IMR-90 (cell line): ENCODE results near the gene GRIA4. TPM values are rescaled to one million over a fixed set of nuclear protein-coding genes. Genes with fewer than 3 reads are reported as not detected.
A peak's percentile ranks its signal among the peaks of the same experiment; 100 is the strongest.

Experiments
- ATAC-seq: fragments of 200-7000 bp; cut with Tn5 transposase; 2 replicates; pipeline ENCODE4 v1.9.1; 2020; ENCODE audit warnings: low read depth, mild to moderate bottlenecking, moderate library complexity
- BruUV-seq: library from RNA; stranded (reverse); fragments of 400-500 nt; replicated peaks from 2 replicates; lab custom pipeline; 2021; lab: Mats Ljungman, UMichigan
- CTCF ChIA-PET: fragments of 300-600 bp; formaldehyde crosslinking; extraction: SDS; loops from one replicate; lab custom pipeline; 2021; ENCODE audit warnings: antibody characterized with exemption; lab: Yijun Ruan, JAX
- POLR2A ChIA-PET: fragments of 300-600 bp; sonication (Branson Sonifier 250); formaldehyde crosslinking; loops from one replicate; lab custom pipeline; 2022; ENCODE audit warnings: antibody characterized with exemption; ENCODE audit not compliant: unreplicated experiment; lab: Charles Lee
- DNase-seq: peaks from one replicate; pipeline ENCODE4 v3.0.0; 2013
- H2AFZ ChIP-seq: replicated peaks from 2 replicates; pipeline ENCODE3; 2013; ENCODE audit warnings: low read length, mild to moderate bottlenecking; ENCODE audit not compliant: poor library complexity
- H2AK5ac ChIP-seq: 2 replicates; pipeline ENCODE4 v1.6.1; 2013; ENCODE audit warnings: low read depth, low read length, inconsistent platforms
- H2AK9ac ChIP-seq: replicated peaks from 2 replicates; pipeline ENCODE3; 2013; ENCODE audit warnings: mild to moderate bottlenecking, low read depth, low read length, moderate library complexity; ENCODE audit not compliant: poor library complexity
- H2BK120ac ChIP-seq: 2 replicates; pipeline ENCODE4 v1.6.1; 2013; ENCODE audit warnings: low read depth, low read length, inconsistent platforms
- H2BK15ac ChIP-seq: 3 replicates; pipeline ENCODE4 v1.6.1; 2013; ENCODE audit warnings: low read depth, low read length, inconsistent platforms
- H2BK20ac ChIP-seq: 2 replicates; pipeline ENCODE4 v1.6.1; 2013; ENCODE audit warnings: low read depth, mild to moderate bottlenecking, inconsistent platforms, low read length, moderate library complexity
- H2BK5ac ChIP-seq: 2 replicates; pipeline ENCODE4 v1.6.1; 2013; ENCODE audit warnings: mild to moderate bottlenecking, low read depth, low read length, inconsistent platforms; ENCODE audit not compliant: poor library complexity, severe bottlenecking
- H3K14ac ChIP-seq: replicated peaks from 2 replicates; pipeline ENCODE4 v1.6.1; 2013; ENCODE audit warnings: low read depth, low read length, inconsistent platforms
- H3K18ac ChIP-seq: 2 replicates; pipeline ENCODE4 v1.6.1; 2013; ENCODE audit warnings: low read depth, low read length, control low read depth
- H3K23ac ChIP-seq: 2 replicates; pipeline ENCODE4 v1.6.1; 2013; ENCODE audit warnings: low read depth, low read length, inconsistent platforms
- H3K27ac ChIP-seq: 2 replicates; pipeline ENCODE4 v1.5.1; 2013; ENCODE audit warnings: mild to moderate bottlenecking, control low read depth, low read length; ENCODE audit not compliant: insufficient read depth
- H3K27me3 ChIP-seq: 2 replicates; pipeline ENCODE4 v1.6.1; 2013; ENCODE audit warnings: low read length; ENCODE audit not compliant: control insufficient read depth, insufficient read depth
- H3K36me3 ChIP-seq: 2 replicates; pipeline ENCODE4 v1.6.1; 2013; ENCODE audit warnings: low read length, mixed read lengths; ENCODE audit not compliant: control insufficient read depth, insufficient read depth
- H3K4ac ChIP-seq: 2 replicates; pipeline ENCODE4 v1.6.1; 2013; ENCODE audit warnings: low read depth, low read length, inconsistent platforms
- H3K4me1 ChIP-seq: 2 replicates; pipeline ENCODE4 v1.6.1; 2013; ENCODE audit warnings: low read length, mixed read lengths; ENCODE audit not compliant: control insufficient read depth, insufficient read depth
- H3K4me2 ChIP-seq: 2 replicates; pipeline ENCODE4 v1.6.1; 2013; ENCODE audit warnings: low read depth, mild to moderate bottlenecking, control low read depth, low read length, moderate library complexity
- H3K4me3 ChIP-seq: 2 replicates; pipeline ENCODE4 v1.5.1; 2013; ENCODE audit warnings: low read depth, mild to moderate bottlenecking, control low read depth, low read length, moderate library complexity; ENCODE audit not compliant: insufficient read depth
- H3K56ac ChIP-seq: 2 replicates; pipeline ENCODE4 v1.6.1; 2013; ENCODE audit warnings: low read length, inconsistent platforms; ENCODE audit not compliant: insufficient read depth; ENCODE audit errors: extremely low read depth
- H3K79me1 ChIP-seq, 2 experiments: 2 replicates each; pipeline ENCODE4 v1.6.1; 2013; ENCODE audit warnings: low read length in 2 of 2, inconsistent platforms in 1 of 2, low read depth in 1 of 2
- H3K9ac ChIP-seq: 2 replicates; pipeline ENCODE4 v1.6.1; 2013; ENCODE audit warnings: low read depth, low read length, control low read depth
- H3K9me1 ChIP-seq: 2 replicates; pipeline ENCODE4 v1.6.1; 2013; ENCODE audit warnings: low read length, inconsistent platforms; ENCODE audit not compliant: insufficient read depth
- H3K9me3 ChIP-seq: 2 replicates; pipeline ENCODE4 v1.6.1; 2013; ENCODE audit warnings: low read length; ENCODE audit not compliant: control insufficient read depth, insufficient read depth
- H4K20me1 ChIP-seq: 2 replicates; pipeline ENCODE4 v1.6.1; 2013; ENCODE audit warnings: low read length, inconsistent platforms; ENCODE audit not compliant: insufficient read depth
- H4K5ac ChIP-seq: 2 replicates; pipeline ENCODE4 v1.6.1; 2013; ENCODE audit warnings: mild to moderate bottlenecking, low read depth, low read length, control low read depth
- H4K8ac ChIP-seq, 2 experiments: 2 replicates each; pipeline ENCODE4 v1.6.1; 2013; ENCODE audit warnings: low read depth in 2 of 2, low read length in 2 of 2, control low read depth in 1 of 2, inconsistent platforms in 1 of 2
- H4K91ac ChIP-seq: 2 replicates; pipeline ENCODE4 v1.6.1; 2013; ENCODE audit warnings: low read depth, low read length, inconsistent platforms; ENCODE audit not compliant: insufficient read depth
- BHLHE40 ChIP-seq: fragments of 150-350 bp; IDR thresholded peaks from 2 replicates; pipeline ENCODE4 v1.6.1; 2016; ENCODE audit warnings: mild to moderate bottlenecking, low read depth, low read length
- CHD1 ChIP-seq: IDR thresholded peaks from 2 replicates; pipeline ENCODE4 v1.6.1; 2012; ENCODE audit warnings: low read depth, low read length, improper control_type of control experiment
- MAFK ChIP-seq: IDR thresholded peaks from 2 replicates; pipeline ENCODE4 v1.6.1; 2012; ENCODE audit warnings: low read depth, low read length, improper control_type of control experiment
- MAZ ChIP-seq: IDR thresholded peaks from 2 replicates; pipeline ENCODE4 v1.6.1; 2012; ENCODE audit warnings: low read depth, mild to moderate bottlenecking, low read length, improper control_type of control experiment, moderate library complexity, borderline replicate concordance
- MXI1 ChIP-seq: IDR thresholded peaks from 2 replicates; pipeline ENCODE4 v1.6.1; 2012; ENCODE audit warnings: low read depth, mild to moderate bottlenecking, low read length, moderate library complexity, borderline replicate concordance
- NFE2L2 ChIP-seq: fragments of 150-350 bp; IDR thresholded peaks from 2 replicates; pipeline ENCODE4 v1.6.1; 2016; ENCODE audit warnings: low read depth, mild to moderate bottlenecking, low read length
- POLR2A ChIP-seq: IDR thresholded peaks from 2 replicates; pipeline ENCODE4 v1.6.1; 2012; ENCODE audit warnings: mild to moderate bottlenecking, low read depth, low read length
- SMC3 ChIP-seq: fragments of 150-350 bp; IDR thresholded peaks from 2 replicates; pipeline ENCODE4 v1.6.1; 2016; ENCODE audit warnings: low read depth, mild to moderate bottlenecking, antibody characterized with exemption, low read length, moderate library complexity
- WGBS, 2 experiments: methylation state at CpG; one replicate each; pipeline versions ENCODE4 v1.1.5 to v1.1.7; 2013; ENCODE audit warnings: missing lambda C conversion rate in 2 of 2; ENCODE audit not compliant: insufficient read length in 1 of 2; ENCODE audit errors: extremely low coverage in 2 of 2; 5-methylcytosine and 5-hydroxymethylcytosine counted together
- dilution Hi-C: fragments of 300-500 bp; cut with HindIII; formaldehyde crosslinking; loops from one replicate; pipeline ENCODE4 v1.14.3; 2018; ENCODE audit warnings: low sequenced_read_pairs; ENCODE audit not compliant: unreplicated experiment
- in situ Hi-C: fragments of 300-500 bp; cut with MboI; formaldehyde crosslinking; loops from 3 replicates; pipeline ENCODE4 v1.14.3; 2019; ENCODE audit warnings: low sequenced_read_pairs, inconsistent platforms, mixed read lengths
- intact Hi-C: fragments of 100-400 bp; cut with micrococcal nuclease; formaldehyde crosslinking; loops from 2 replicates; pipeline ENCODE4 v1.10.0; 2022
- polyA plus RNA-seq, 3 experiments: library from polyadenylated mRNA; depleted of rRNA; stranded (reverse); fragments of >200 nt; gene quantifications; 2 replicates each; pipeline ENCODE4 v1.2.3, GENCODE V29; 2012; ENCODE audit warnings: low replicate concordance in 1 of 3
- total RNA-seq: library from RNA; depleted of rRNA; stranded (reverse); fragments of >200 nt; gene quantifications from 2 replicates; pipeline ENCODE4 v1.2.3, GENCODE V29; 2012

The GRIA4 gene
- total and polyA plus RNA-seq, 2 of the 4 experiments (the other 2 are of a cell fraction) = 0.36 to 1.0 TPM

GRCh38 chr11:105923252-105923651 lies 313.4 kb downstream of the GRIA4 start:
- ATAC-seq (peak; percentile 82), DNase-seq (peak; percentile 24)
- in situ Hi-C loops (no loop called here), dilution Hi-C loops (no loop called here), intact Hi-C loops (no loop called here)
- H3K9ac ChIP-seq = no peak overlapping the region
- H4K20me1 ChIP-seq = no peaks in the 10 kb centered on the region
- no peaks in the 10 kb centered on the region for H3K9me3 ChIP-seq
- no peaks in the 10 kb centered on the region for H3K79me1 ChIP-seq
- H3K56ac ChIP-seq = peak overlapping the region; percentile 43; the same call in 1 of the 2 replicates
- no peak for TF ChIP-seq SMC3
- no peak for TF ChIP-seq MXI1
- no peak for TF ChIP-seq MAFK
- no peak for TF ChIP-seq MAZ
- no peak for TF ChIP-seq BHLHE40
- no peak for TF ChIP-seq POLR2A
- TF ChIP-seq NFE2L2 = no peak
- no peak for TF ChIP-seq CHD1
- POLR2A ChIA-PET = no interaction called here
- no peaks in the 10 kb centered on the region for H3K36me3 ChIP-seq
- no peak overlapping the region for H3K14ac ChIP-seq
- no CpG with 5 or more reads among the region's 2 CpGs for WGBS, 2 experiments
- 0 out of 2 replicates have a peak overlapping the region, but pooled peaks have one; percentile 81 for H2BK20ac ChIP-seq
- no peak overlapping the region; the same call in 1 of the 2 replicates for H3K23ac ChIP-seq
- no peak overlapping the region for H3K27ac ChIP-seq
- peak overlapping the region in 1 of 2 experiments; percentile 55; a peak in 2 of 4 replicates for H4K8ac ChIP-seq
- H3K18ac ChIP-seq = peak overlapping the region; percentile 96
- peak overlapping the region; percentile 82 for H2BK120ac ChIP-seq
- CTCF ChIA-PET = interaction anchor here (1.0 kb wide), 1 partner anchor 9 kb away, joined by 4 read pairs; no protein-coding TSS in a partner anchor
- no peak overlapping the region for H4K5ac ChIP-seq
- peaks cover 4% of the 10 kb centered on the region for H3K4me1 ChIP-seq
- H2BK15ac ChIP-seq = 0 out of 3 replicates have a peak overlapping the region, but pooled peaks have one; percentile 53
- no peak overlapping the region for H3K4ac ChIP-seq
- H2AFZ ChIP-seq = no peak overlapping the region
- no peak overlapping the region for H3K4me3 ChIP-seq
- no peak overlapping the region for H4K91ac ChIP-seq
- H2BK5ac ChIP-seq = peak overlapping the region; percentile 60
- H3K9me1 ChIP-seq = no peaks in the 10 kb centered on the region
- H3K4me2 ChIP-seq = peak overlapping the region; percentile 18; the same call in 1 of the 2 replicates
- H2AK5ac ChIP-seq = no peak overlapping the region
- no peak overlapping the region for H2AK9ac ChIP-seq
- no peaks in the 10 kb centered on the region for H3K27me3 ChIP-seq
- no TSS peak for BruUV-seq
